Measurements from ENCODE around the gene NEO1. TPM values are rescaled to one million over a fixed set of nuclear protein-coding genes. Genes with fewer than 3 reads are reported as not detected.

The NEO1 gene
- total RNA-seq, 1 experiment from 2014 or later, result 12.4 TPM

- no peak overlapping the region for H3K27ac Mint-ChIP-seq (ENCODE audit: unreplicated experiment)
- H3K9me3 Mint-ChIP-seq (ENCODE audit: unreplicated experiment), result no peaks in the 10 kb centered on the region
- Histone ChIP-seq H3K4me1 (no peaks in the 10 kb centered on the region), H3K27me3 (replicated peaks; ENCODE audit: control insufficient read depth, insufficient read depth, low read length) (no peaks in the 10 kb centered on the region; the same call in 1 of the 2 replicates), H3K36me3 (ENCODE audit: control insufficient read depth, insufficient read depth, low read length) (no peaks in the 10 kb centered on the region), H3K4me3 (ENCODE audit: low read depth, low read length) (no peak overlapping the region), H3K9me3 (no peaks in the 10 kb centered on the region)
- no peak for DNase-seq
- ChIA-PET CTCF (no interaction called here), POLR2A (no interaction called here)
- intact Hi-C loops (cut with micrococcal nuclease; ENCODE audit: unreplicated experiment), result no loop called here
- H3K36me3 Mint-ChIP-seq (ENCODE audit: insufficient read depth, unreplicated experiment), result no peaks in the 10 kb centered on the region
- no peak for TF ChIP-seq CTCF (IDR thresholded peaks at IDR 0.05; ENCODE audit: insufficient read depth in 1 of 2, low read depth in 1 of 2, low read length in 1 of 2, severe bottlenecking in 1 of 2, unreplicated experiment in 1 of 2)
- BruUV-seq (replicated peaks), result no TSS peak
- no peak overlapping the region for H3K4me3 Mint-ChIP-seq (ENCODE audit: unreplicated experiment)
- no peaks in the 10 kb centered on the region for H3K4me1 Mint-ChIP-seq (ENCODE audit: low read depth, unreplicated experiment)
- no peaks in the 10 kb centered on the region for H3K27me3 Mint-ChIP-seq (ENCODE audit: insufficient read depth, unreplicated experiment)
Observed at GRCh38 chr15:73233623-73234022, 181.4 kb downstream of the NEO1 start.

- ChIA-PET CTCF (interaction anchor here (0.7 kb wide), 1 partner anchor 12 kb away, joined by 6 read pairs; no protein-coding TSS in a partner anchor), POLR2A (no interaction called here)
- H3K9me3 ChIP-seq, result no peaks in the 10 kb centered on the region
- no peak overlapping the region for H3K27ac Mint-ChIP-seq (ENCODE audit: unreplicated experiment)
- no TSS peak for BruUV-seq (replicated peaks)
- DNase-seq, result no peak
- H3K4me1 ChIP-seq, result no peaks in the 10 kb centered on the region
- H3K4me1 Mint-ChIP-seq (ENCODE audit: low read depth, unreplicated experiment), result no peaks in the 10 kb centered on the region
- H3K36me3 ChIP-seq (ENCODE audit: control insufficient read depth, insufficient read depth, low read length), result no peaks in the 10 kb centered on the region
- intact Hi-C loops (cut with micrococcal nuclease; ENCODE audit: unreplicated experiment), result no loop called here
- H3K4me3 Mint-ChIP-seq (ENCODE audit: unreplicated experiment), result no peak overlapping the region
- H3K27me3 Mint-ChIP-seq (ENCODE audit: insufficient read depth, unreplicated experiment), result no peaks in the 10 kb centered on the region
- no peaks in the 10 kb centered on the region; the same call in 1 of the 2 replicates for H3K27me3 ChIP-seq (replicated peaks; ENCODE audit: control insufficient read depth, insufficient read depth, low read length)
- H3K9me3 Mint-ChIP-seq (ENCODE audit: unreplicated experiment), result no peaks in the 10 kb centered on the region
- H3K4me3 ChIP-seq (ENCODE audit: low read depth, low read length), result no peak overlapping the region
- no peak for TF ChIP-seq CTCF (IDR thresholded peaks at IDR 0.05; ENCODE audit: insufficient read depth in 1 of 2, low read depth in 1 of 2, low read length in 1 of 2, severe bottlenecking in 1 of 2, unreplicated experiment in 1 of 2)
- no peaks in the 10 kb centered on the region for H3K36me3 Mint-ChIP-seq (ENCODE audit: insufficient read depth, unreplicated experiment)
Observed at GRCh38 chr15:73237910-73238309, 185.6 kb downstream of the NEO1 start.

- H3K4me1 Mint-ChIP-seq (ENCODE audit: low read depth, unreplicated experiment), result no peaks in the 10 kb centered on the region
Observed at GRCh38 chr15:73239564-73240215, 187.4 kb downstream of the NEO1 start.

More at GRCh38 chr15:73239564-73240215, 187.4 kb downstream of the NEO1 start:
- Mint-ChIP-seq H3K27ac (ENCODE audit: unreplicated experiment) (no peak overlapping the region), H3K4me3 (ENCODE audit: unreplicated experiment) (no peak overlapping the region), H3K36me3 (ENCODE audit: insufficient read depth, unreplicated experiment) (no peaks in the 10 kb centered on the region), H3K27me3 (ENCODE audit: insufficient read depth, unreplicated experiment) (no peaks in the 10 kb centered on the region), H3K9me3 (ENCODE audit: unreplicated experiment) (no peaks in the 10 kb centered on the region)
- H3K4me1 ChIP-seq, result no peaks in the 10 kb centered on the region
- TF ChIP-seq CTCF (IDR thresholded peaks at IDR 0.05; ENCODE audit: insufficient read depth in 1 of 2, low read depth in 1 of 2, low read length in 1 of 2, severe bottlenecking in 1 of 2, unreplicated experiment in 1 of 2), result peak; percentile 19 to 21
- H3K4me3 ChIP-seq (ENCODE audit: low read depth, low read length), result no peak overlapping the region
- POLR2A ChIA-PET, result no interaction called here
- BruUV-seq (replicated peaks), result no TSS peak
- intact Hi-C loops (cut with micrococcal nuclease; ENCODE audit: unreplicated experiment), result loop anchor here (5.0 to 10.0 kb wide), 2 partner anchors 157 to 455 kb away; partner anchors contain the start of gene ADPGK
- H3K9me3 ChIP-seq, result no peaks in the 10 kb centered on the region
- H3K27me3 ChIP-seq (replicated peaks; ENCODE audit: control insufficient read depth, insufficient read depth, low read length), result no peaks in the 10 kb centered on the region
- no peak for DNase-seq
- CTCF ChIA-PET, result interaction anchor here (2.0 kb wide), 1 partner anchor 34 kb away, joined by 14 read pairs; no protein-coding TSS in a partner anchor
- no peaks in the 10 kb centered on the region for H3K36me3 ChIP-seq (ENCODE audit: control insufficient read depth, insufficient read depth, low read length)
